GM12878 (cell line): Measurements from ENCODE around the gene TEX261. TPM values are rescaled to one million over a fixed set of nuclear protein-coding genes. Genes with fewer than 3 reads are reported as not detected.

ENCODE experiments used
- ATAC-seq: fragments of 200-7000 bp; cut with Tn5 transposase; 3 replicates; pipeline ENCODE4 v1.9.1; 2020; ENCODE audit warnings: mild to moderate bottlenecking, moderate library complexity
- BruUV-seq: library from RNA; stranded (reverse); fragments of 400-500 nt; replicated peaks from 2 replicates; lab custom pipeline; 2021; lab: Mats Ljungman, UMichigan
- CTCF ChIA-PET: fragments of 300-600 bp; sonication (Branson Sonifier 250); formaldehyde crosslinking; extraction: SDS; loops from one replicate; lab custom pipeline; 2021; ENCODE audit warnings: inconsistent platforms; lab: Yijun Ruan, JAX
- POLR2A ChIA-PET: fragments of 350-600 bp; formaldehyde crosslinking; extraction: SDS; loops from one replicate; lab custom pipeline; 2021; ENCODE audit warnings: inconsistent platforms; lab: Charles Lee
- RAD21 ChIA-PET: fragments of 300-600 bp; sonication (Branson Sonifier 250); formaldehyde crosslinking; loops from one replicate; lab custom pipeline; 2023; ENCODE audit warnings: antibody characterized with exemption; ENCODE audit not compliant: unreplicated experiment; lab: Charles Lee
- SMC1A ChIA-PET: fragments of 300-600 bp; sonication (Branson Sonifier 250); formaldehyde crosslinking; loops from one replicate; lab custom pipeline; 2023; ENCODE audit not compliant: unreplicated experiment, uncharacterized antibody; lab: Charles Lee
- DNase-seq: peaks from one replicate; pipeline ENCODE4 v3.0.0-alpha.2; 2011; ENCODE audit warnings: low read depth, low spot score
- FAIRE-seq: peaks from 3 replicates; lab custom pipeline; 2011; peaks lifted over from hg19 to GRCh38; lab: Jason Lieb, UNC
- H2AFZ ChIP-seq: 2 replicates; pipeline ENCODE4 v1.6.0; 2011; ENCODE audit warnings: low read depth, low read length, control low read depth; ENCODE audit not compliant: control insufficient read depth
- H3K27ac ChIP-seq: 2 replicates; pipeline ENCODE4 v1.5.1; 2011; ENCODE audit warnings: control low read depth; ENCODE audit not compliant: control insufficient read depth, insufficient read depth
- H3K27me3 ChIP-seq, 2 experiments: replicated peaks in 1 of 2; 2 replicates each; pipeline versions ENCODE4 v1.6.0 to v1.6.1; 2011; ENCODE audit warnings: low read length in 1 of 2; ENCODE audit not compliant: control insufficient read depth in 2 of 2, insufficient read depth in 2 of 2
- H3K36me3 ChIP-seq, 2 experiments: 2 replicates each; pipeline ENCODE4 v1.5.1; 2011; ENCODE audit warnings: low read length in 1 of 2; ENCODE audit not compliant: control insufficient read depth in 2 of 2, insufficient read depth in 2 of 2
- H3K4me1 ChIP-seq: 2 replicates; pipeline ENCODE4 v1.6.1; 2011; ENCODE audit warnings: mild to moderate bottlenecking, low read length, moderate library complexity, mixed read lengths; ENCODE audit not compliant: control insufficient read depth, insufficient read depth
- H3K4me2 ChIP-seq: 2 replicates; pipeline ENCODE4 v1.6.0; 2011; ENCODE audit warnings: control low read depth; ENCODE audit not compliant: control insufficient read depth, insufficient read depth
- H3K4me3 ChIP-seq: fragments of 200-600 bp; sonication (generic); 2 replicates; pipeline ENCODE4 v1.5.1; 2016
- H3K79me2 ChIP-seq: 2 replicates; pipeline ENCODE4 v1.6.0; 2011; ENCODE audit warnings: low read length; ENCODE audit not compliant: control insufficient read depth, insufficient read depth
- H3K9ac ChIP-seq: 2 replicates; pipeline ENCODE4 v1.8.0; 2011; ENCODE audit warnings: low read length, control low read depth, mixed read lengths; ENCODE audit not compliant: control insufficient read depth, insufficient read depth
- H3K9me3 ChIP-seq: replicated peaks from 3 replicates; pipeline ENCODE4 v1.5.1; 2011; ENCODE audit warnings: mild to moderate bottlenecking, low read length; ENCODE audit not compliant: control insufficient read depth, insufficient read depth
- H4K20me1 ChIP-seq: 2 replicates; pipeline ENCODE4 v1.6.0; 2011; ENCODE audit not compliant: control insufficient read depth, insufficient read depth
- ASH2L ChIP-seq: fragments of 300-600, 200-600 bp; sonication (generic); IDR thresholded peaks from 2 replicates; pipeline ENCODE4 v1.6.1; 2017; ENCODE audit warnings: low read depth, mild to moderate bottlenecking, borderline replicate concordance
- BRCA1 ChIP-seq: IDR thresholded peaks from 2 replicates; pipeline ENCODE4 v1.6.1; 2011; ENCODE audit warnings: low read depth, low read length, improper control_type of control experiment
- MYC ChIP-seq: IDR thresholded peaks from 2 replicates; pipeline ENCODE4 v1.6.1; 2011; ENCODE audit warnings: mild to moderate bottlenecking, low read length, moderate library complexity, inconsistent platforms; ENCODE audit not compliant: insufficient read depth, insufficient replicate concordance, insufficient read length, severe bottlenecking
- PAX8 ChIP-seq: fragments of 450-650 bp; IDR thresholded peaks from 2 replicates; pipeline ENCODE4 v1.6.1; 2017; ENCODE audit warnings: mild to moderate bottlenecking, moderate library complexity
- POLR2AphosphoS2 ChIP-seq: IDR thresholded peaks from 2 replicates; pipeline ENCODE4 v1.6.1; 2011; ENCODE audit warnings: low read depth, mild to moderate bottlenecking, low read length, improper control_type of control experiment, moderate library complexity
- RCOR1 ChIP-seq: conservative IDR thresholded peaks from 2 replicates; pipeline ENCODE4 v1.6.1; 2012; ENCODE audit warnings: low read depth, low read length, improper control_type of control experiment
- WGBS: methylation state at CpG from one replicate; pipeline ENCODE4 v1.1.6; 2016; ENCODE audit warnings: low lambda C conversion rate; ENCODE audit not compliant: insufficient replicate concordance, insufficient coverage; ENCODE audit errors: missing lambda C conversion rate; 5-methylcytosine and 5-hydroxymethylcytosine counted together
- in situ Hi-C: fragments of 300-500 bp; cut with MboI; formaldehyde crosslinking; loops from 9 replicates; pipeline ENCODE4 v1.14.3; 2018; ENCODE audit warnings: mixed read lengths
- intact Hi-C: fragments of 100-400 bp; cut with micrococcal nuclease; formaldehyde crosslinking; loops from one replicate; pipeline ENCODE4 v1.14.2; 2022; ENCODE audit not compliant: unreplicated experiment
- polyA plus RNA-seq, 11 experiments: library from polyadenylated mRNA; depleted of rRNA in 4 of 11; unstranded in 6 of 11; stranded (reverse) in 5 of 11; fragments of >200 nt; fragmentation: Nextera tagmentation in 4 of 11; fragmentation: Illumina TruSeq in 1 of 11; extraction: Ambion mirVana in 4 of 11; extraction: Trizol in 1 of 11; gene quantifications; 1 replicate in 1 of 11; 2 replicates in 10 of 11; pipeline versions ENCODE4 v1.2.1 to v1.2.3, GENCODE V29; 2011 to 2016; ENCODE audit warnings: inconsistent platforms in 2 of 11, missing spikeins in 2 of 11, low read depth in 1 of 11
- small RNA-seq: library from RNA; depleted of rRNA; stranded (forward); fragments of <200 nt; gene quantifications from one replicate; pipeline ENCODE3, GENCODE V24; 2014
- total RNA-seq, 4 experiments: library from RNA; depleted of rRNA in 3 of 4; stranded (reverse); fragments of >200 nt in 3 of 4; fragmentation: Illumina TruSeq in 1 of 4; extraction: Trizol in 1 of 4; gene quantifications; 2 replicates each; pipeline versions ENCODE4 v1.2.1 to v1.2.3, GENCODE V29; 2013 to 2021

The TEX261 gene
- total and polyA plus RNA-seq, 10 of the 15 experiments (the other 5 are each of a cell fraction or from before 2014, with no cell fraction given), result 5.5 to 75.6 (median 40.3) TPM

GRCh38 chr2:70936165-70936978 is 58.3 kb downstream of the TEX261 start:
- DNase-seq (no peak), ATAC-seq (no peak), FAIRE-seq (no peak)
- ChIA-PET SMC1A (no interaction called here), POLR2A (no interaction called here), RAD21 (no interaction called here), CTCF (interaction anchor here (3.4 kb wide), 1 partner anchor 12 kb away, joined by 12 read pairs; no protein-coding TSS in a partner anchor)
- Histone ChIP-seq H2AFZ (no peak overlapping the region), H3K4me3 (no peak overlapping the region), H4K20me1 (no peaks in the 10 kb centered on the region), H3K36me3 (no peaks in the 10 kb centered on the region), H3K4me2 (no peak overlapping the region), H3K4me1 (no peaks in the 10 kb centered on the region), H3K27me3 (peaks cover 0 to 5% of the 10 kb centered on the region in 2 experiments; a peak in 3 of 4 replicates), H3K27ac (no peak overlapping the region), H3K9me3 (no peaks in the 10 kb centered on the region), H3K79me2 (no peaks in the 10 kb centered on the region), H3K9ac (no peak overlapping the region)
- BruUV-seq, result no TSS peak
- in situ Hi-C loops, result no loop called here
- TF ChIP-seq ASH2L (no peak), MYC (no peak), POLR2AphosphoS2 (no peak), RCOR1 (no peak), PAX8 (no peak), BRCA1 (no peak)
- intact Hi-C loops, result no loop called here
- WGBS, result 28% methylated on average over 10 of the region's 10 CpGs

Small RNA genes lying within 50 kb of the gene (small RNA-seq; reads per million reads assigned to genes)
- not detected for gene RN7SL160P

Other genes with a start within 250 kb of the TEX261 start
Only the 7 nearest of the 11 such genes appear.
- not detected in 2 replicates for gene CD207, start 159.1 kb downstream of the TEX261 start, total RNA-seq (2014; rRNA removed)
- not detected in 2 replicates for gene CD207, start 159.1 kb downstream of the TEX261 start, total RNA-seq (2014; rRNA removed; fragmentation: Illumina TruSeq; extraction: Trizol)
- gene CD207, start 159.1 kb downstream of the TEX261 start, total RNA-seq (2021), result not detected in 2 replicates
- gene CD207, start 159.1 kb downstream of the TEX261 start, polyA plus RNA-seq (2011; rRNA removed), result not detected in 2 replicates
- gene CD207, start 159.1 kb downstream of the TEX261 start, polyA plus RNA-seq (2014; fragmentation: Illumina TruSeq; extraction: Trizol), result not detected in 2 replicates
- gene CD207, start 159.1 kb downstream of the TEX261 start, polyA plus RNA-seq (2014; fragmentation: Nextera tagmentation; extraction: Ambion mirVana), result not detected
- gene CD207, start 159.1 kb downstream of the TEX261 start, polyA plus RNA-seq (2014; rRNA removed), result not detected in 2 replicates
- not detected for gene CD207, start 159.1 kb downstream of the TEX261 start, polyA plus RNA-seq (2016; fragmentation: Nextera tagmentation; extraction: Ambion mirVana)
- gene VAX2, start 94.3 kb downstream of the TEX261 start, total RNA-seq (2014; rRNA removed), result not detected in 2 replicates
- gene VAX2, start 94.3 kb downstream of the TEX261 start, total RNA-seq (2014; rRNA removed; fragmentation: Illumina TruSeq; extraction: Trizol), result not detected in 2 replicates
- gene VAX2, start 94.3 kb downstream of the TEX261 start, total RNA-seq (2021), result not detected in 2 replicates
- gene VAX2, start 94.3 kb downstream of the TEX261 start, polyA plus RNA-seq (2011; rRNA removed), result not detected in 2 replicates
- gene VAX2, start 94.3 kb downstream of the TEX261 start, polyA plus RNA-seq (2014; fragmentation: Illumina TruSeq; extraction: Trizol), result not detected in 2 replicates
- gene VAX2, start 94.3 kb downstream of the TEX261 start, polyA plus RNA-seq (2014; fragmentation: Nextera tagmentation; extraction: Ambion mirVana), result not detected
- not detected in 2 replicates for gene VAX2, start 94.3 kb downstream of the TEX261 start, polyA plus RNA-seq (2014; rRNA removed)
- gene VAX2, start 94.3 kb downstream of the TEX261 start, polyA plus RNA-seq (2016; fragmentation: Nextera tagmentation; extraction: Ambion mirVana), result not detected
- gene ATP6V1B1, start 59.0 kb downstream of the TEX261 start, total RNA-seq (2014; rRNA removed), result not detected in 2 replicates
- not detected in 2 replicates for gene ATP6V1B1, start 59.0 kb downstream of the TEX261 start, total RNA-seq (2014; rRNA removed; fragmentation: Illumina TruSeq; extraction: Trizol)
- gene ATP6V1B1, start 59.0 kb downstream of the TEX261 start, total RNA-seq (2021), result not detected in 2 replicates
- gene ATP6V1B1, start 59.0 kb downstream of the TEX261 start, polyA plus RNA-seq (2011; rRNA removed), result not detected in 2 replicates
- not detected in 2 replicates for gene ATP6V1B1, start 59.0 kb downstream of the TEX261 start, polyA plus RNA-seq (2014; fragmentation: Illumina TruSeq; extraction: Trizol)
- not detected for gene ATP6V1B1, start 59.0 kb downstream of the TEX261 start, polyA plus RNA-seq (2014; fragmentation: Nextera tagmentation; extraction: Ambion mirVana)
- gene ATP6V1B1, start 59.0 kb downstream of the TEX261 start, polyA plus RNA-seq (2014; rRNA removed), result not detected in 2 replicates
- gene ATP6V1B1, start 59.0 kb downstream of the TEX261 start, polyA plus RNA-seq (2016; fragmentation: Nextera tagmentation; extraction: Ambion mirVana), result not detected
- 0.11 TPM in 1 of 2 replicates, not detected in the other for gene ANKRD53, start 16.2 kb downstream of the TEX261 start, total RNA-seq (2014; rRNA removed)
- gene ANKRD53, start 16.2 kb downstream of the TEX261 start, total RNA-seq (2014; rRNA removed; fragmentation: Illumina TruSeq; extraction: Trizol), result not detected in 2 replicates
- gene ANKRD53, start 16.2 kb downstream of the TEX261 start, total RNA-seq (2021), result not detected in 2 replicates
- 0.04 TPM in 1 of 2 replicates, not detected in the other for gene ANKRD53, start 16.2 kb downstream of the TEX261 start, polyA plus RNA-seq (2011; rRNA removed)
- not detected in 2 replicates for gene ANKRD53, start 16.2 kb downstream of the TEX261 start, polyA plus RNA-seq (2014; fragmentation: Illumina TruSeq; extraction: Trizol)
- under 1 TPM in 1 of 2 experiments, not detected in 1; 0.04 TPM for gene ANKRD53, start 16.2 kb downstream of the TEX261 start, polyA plus RNA-seq (2014; fragmentation: Nextera tagmentation; extraction: Ambion mirVana)
- 0.04 TPM in 1 of 2 replicates, not detected in the other for gene ANKRD53, start 16.2 kb downstream of the TEX261 start, polyA plus RNA-seq (2014; rRNA removed)
- not detected for gene ANKRD53, start 16.2 kb downstream of the TEX261 start, polyA plus RNA-seq (2016; fragmentation: Nextera tagmentation; extraction: Ambion mirVana)
- gene NAGK, start 73.8 kb upstream of the TEX261 start, total RNA-seq (2014; rRNA removed), result 110 and 116 TPM in 2 replicates
- gene NAGK, start 73.8 kb upstream of the TEX261 start, total RNA-seq (2014; rRNA removed; fragmentation: Illumina TruSeq; extraction: Trizol), result 67.7 and 74.4 TPM in 2 replicates
- gene NAGK, start 73.8 kb upstream of the TEX261 start, total RNA-seq (2021), result 123 and 135 TPM in 2 replicates
- gene NAGK, start 73.8 kb upstream of the TEX261 start, polyA plus RNA-seq (2011; rRNA removed), result 65.3 and 85.5 TPM in 2 replicates
- 71.3 and 115 TPM in 2 replicates for gene NAGK, start 73.8 kb upstream of the TEX261 start, polyA plus RNA-seq (2014; fragmentation: Illumina TruSeq; extraction: Trizol)
- 10 to 100 TPM; 67.8 to 72.5 TPM for gene NAGK, start 73.8 kb upstream of the TEX261 start, polyA plus RNA-seq (2014; fragmentation: Nextera tagmentation; extraction: Ambion mirVana)
- gene NAGK, start 73.8 kb upstream of the TEX261 start, polyA plus RNA-seq (2014; rRNA removed), result 131 and 137 TPM in 2 replicates
- gene NAGK, start 73.8 kb upstream of the TEX261 start, polyA plus RNA-seq (2016; fragmentation: Nextera tagmentation; extraction: Ambion mirVana), result 100 to 1,000 TPM; 121 to 122 TPM
- 19.3 and 23.5 TPM in 2 replicates for gene MCEE, start 135.4 kb upstream of the TEX261 start, total RNA-seq (2014; rRNA removed)
- 17.1 and 18.0 TPM in 2 replicates for gene MCEE, start 135.4 kb upstream of the TEX261 start, total RNA-seq (2014; rRNA removed; fragmentation: Illumina TruSeq; extraction: Trizol)
- gene MCEE, start 135.4 kb upstream of the TEX261 start, total RNA-seq (2021), result 14.4 and 17.3 TPM in 2 replicates
- 19.0 and 24.1 TPM in 2 replicates for gene MCEE, start 135.4 kb upstream of the TEX261 start, polyA plus RNA-seq (2011; rRNA removed)
- 19.3 and 23.2 TPM in 2 replicates for gene MCEE, start 135.4 kb upstream of the TEX261 start, polyA plus RNA-seq (2014; fragmentation: Illumina TruSeq; extraction: Trizol)
- gene MCEE, start 135.4 kb upstream of the TEX261 start, polyA plus RNA-seq (2014; fragmentation: Nextera tagmentation; extraction: Ambion mirVana), result 10 to 100 TPM; 43.6 to 63.4 TPM
- gene MCEE, start 135.4 kb upstream of the TEX261 start, polyA plus RNA-seq (2014; rRNA removed), result 21.3 and 22.4 TPM in 2 replicates
- gene MCEE, start 135.4 kb upstream of the TEX261 start, polyA plus RNA-seq (2016; fragmentation: Nextera tagmentation; extraction: Ambion mirVana), result 10 to 100 TPM; 37.7 to 41.9 TPM
- 27.7 and 34.3 TPM in 2 replicates for gene MPHOSPH10, start 135.8 kb upstream of the TEX261 start, total RNA-seq (2014; rRNA removed)
- 39.7 and 43.0 TPM in 2 replicates for gene MPHOSPH10, start 135.8 kb upstream of the TEX261 start, total RNA-seq (2014; rRNA removed; fragmentation: Illumina TruSeq; extraction: Trizol)
- 36.4 and 42.3 TPM in 2 replicates for gene MPHOSPH10, start 135.8 kb upstream of the TEX261 start, total RNA-seq (2021)
- gene MPHOSPH10, start 135.8 kb upstream of the TEX261 start, polyA plus RNA-seq (2011; rRNA removed), result 23.8 and 38.7 TPM in 2 replicates
- gene MPHOSPH10, start 135.8 kb upstream of the TEX261 start, polyA plus RNA-seq (2014; fragmentation: Illumina TruSeq; extraction: Trizol), result 56.8 and 71.1 TPM in 2 replicates
- 10 to 100 TPM; 29.1 to 40.4 TPM for gene MPHOSPH10, start 135.8 kb upstream of the TEX261 start, polyA plus RNA-seq (2014; fragmentation: Nextera tagmentation; extraction: Ambion mirVana)
- 30.7 and 37.0 TPM in 2 replicates for gene MPHOSPH10, start 135.8 kb upstream of the TEX261 start, polyA plus RNA-seq (2014; rRNA removed)
- gene MPHOSPH10, start 135.8 kb upstream of the TEX261 start, polyA plus RNA-seq (2016; fragmentation: Nextera tagmentation; extraction: Ambion mirVana), result 10 to 100 TPM; 44.9 to 46.9 TPM